ENCODE data around the gene NACC2. TPM values are rescaled to one million over a fixed set of nuclear protein-coding genes. Genes with fewer than 3 reads are reported as not detected.
"Not testable (repeated sequence)": the region's sequence is repeated elsewhere in the genome, so short reads cannot be mapped to it uniquely, and the experiment has no call there.

NACC2 gene
- total RNA-seq, 1 donor from 2014 or later: 9.6 TPM

GRCh38 chr9:136031741-136032730 lies 63.1 kb downstream of the NACC2 start:
- peaks cover 2% of the 10 kb centered on the region for H3K27me3 Mint-ChIP-seq (ENCODE audit: unreplicated experiment)
- no peak overlapping the region for H3K4me3 Mint-ChIP-seq (ENCODE audit: unreplicated experiment)
- no peak for TF ChIP-seq CTCF (IDR thresholded peaks at IDR 0.05; ENCODE audit: unreplicated experiment)
- no peak overlapping the region for H3K27ac Mint-ChIP-seq (ENCODE audit: unreplicated experiment)
- H3K4me1 Mint-ChIP-seq (ENCODE audit: unreplicated experiment): no peaks in the 10 kb centered on the region
- DNase-seq (ENCODE audit: low spot score): no peak
- peaks cover 16% of the 10 kb centered on the region for H3K36me3 Mint-ChIP-seq (ENCODE audit: low read depth, unreplicated experiment)
- no peaks in the 10 kb centered on the region for H3K9me3 Mint-ChIP-seq (ENCODE audit: unreplicated experiment)

DNA sequence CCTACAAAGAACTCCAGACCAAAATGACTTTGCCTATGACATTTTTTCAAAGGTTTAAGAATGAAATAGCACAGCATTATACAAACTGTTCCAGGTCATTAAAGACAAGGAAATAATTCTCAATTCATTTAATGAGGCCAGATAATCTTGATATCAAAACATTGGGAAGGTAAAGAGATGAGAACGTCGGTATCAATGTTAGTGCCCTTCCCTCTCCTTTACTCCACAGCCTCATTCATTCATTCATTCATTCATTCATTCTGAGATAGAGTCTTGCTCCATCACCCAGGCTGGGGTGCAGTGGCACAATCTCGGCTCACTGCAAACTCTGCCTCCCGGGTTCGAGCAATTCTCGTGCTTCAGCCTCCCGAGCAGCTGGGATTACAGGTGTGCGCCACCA lies 64.0 kb downstream of the NACC2 start:
- Mint-ChIP-seq H3K27ac (ENCODE audit: unreplicated experiment) (no peak overlapping the region), H3K9me3 (ENCODE audit: unreplicated experiment) (no peaks in the 10 kb centered on the region), H3K4me3 (ENCODE audit: unreplicated experiment) (peak overlapping the region; percentile 27), H3K27me3 (ENCODE audit: unreplicated experiment) (peaks cover 2% of the 10 kb centered on the region), H3K36me3 (ENCODE audit: low read depth, unreplicated experiment) (peaks cover 11% of the 10 kb centered on the region), H3K4me1 (ENCODE audit: unreplicated experiment) (no peaks in the 10 kb centered on the region)
- no peak for DNase-seq (ENCODE audit: low spot score)
- no peak for TF ChIP-seq CTCF (IDR thresholded peaks at IDR 0.05; ENCODE audit: unreplicated experiment)

DNA sequence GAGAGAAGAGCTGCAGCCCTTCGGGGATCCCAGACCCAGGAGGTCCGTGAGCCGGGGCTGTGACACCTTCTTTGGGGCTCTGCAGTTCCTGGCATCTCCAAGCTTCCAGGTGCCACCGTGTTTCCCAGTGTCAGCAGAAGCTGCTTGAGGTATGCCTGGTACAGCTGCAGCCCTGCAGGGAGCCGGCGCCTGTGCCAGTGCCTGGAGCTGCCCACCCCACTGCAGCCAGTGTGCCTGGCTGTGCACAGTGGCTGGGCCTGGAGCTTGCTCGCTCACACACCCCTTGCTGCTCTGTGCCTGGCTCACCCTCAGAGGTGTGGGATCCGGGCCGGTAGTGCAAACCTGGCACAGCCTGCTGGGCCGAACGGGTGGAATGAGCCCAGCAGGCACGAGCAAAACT lies 65.5 kb downstream of the NACC2 start:
- peaks cover 2% of the 10 kb centered on the region for H3K27me3 Mint-ChIP-seq (ENCODE audit: unreplicated experiment)
- H3K36me3 Mint-ChIP-seq (ENCODE audit: low read depth, unreplicated experiment): peaks cover 11% of the 10 kb centered on the region
- DNase-seq (ENCODE audit: low spot score): no peak
- H3K9me3 Mint-ChIP-seq (ENCODE audit: unreplicated experiment): no peaks in the 10 kb centered on the region
- no peak overlapping the region for H3K27ac Mint-ChIP-seq (ENCODE audit: unreplicated experiment)
- TF ChIP-seq CTCF (IDR thresholded peaks at IDR 0.05; ENCODE audit: unreplicated experiment): no peak
- no peak overlapping the region for H3K4me3 Mint-ChIP-seq (ENCODE audit: unreplicated experiment)
- no peaks in the 10 kb centered on the region for H3K4me1 Mint-ChIP-seq (ENCODE audit: unreplicated experiment)

DNA sequence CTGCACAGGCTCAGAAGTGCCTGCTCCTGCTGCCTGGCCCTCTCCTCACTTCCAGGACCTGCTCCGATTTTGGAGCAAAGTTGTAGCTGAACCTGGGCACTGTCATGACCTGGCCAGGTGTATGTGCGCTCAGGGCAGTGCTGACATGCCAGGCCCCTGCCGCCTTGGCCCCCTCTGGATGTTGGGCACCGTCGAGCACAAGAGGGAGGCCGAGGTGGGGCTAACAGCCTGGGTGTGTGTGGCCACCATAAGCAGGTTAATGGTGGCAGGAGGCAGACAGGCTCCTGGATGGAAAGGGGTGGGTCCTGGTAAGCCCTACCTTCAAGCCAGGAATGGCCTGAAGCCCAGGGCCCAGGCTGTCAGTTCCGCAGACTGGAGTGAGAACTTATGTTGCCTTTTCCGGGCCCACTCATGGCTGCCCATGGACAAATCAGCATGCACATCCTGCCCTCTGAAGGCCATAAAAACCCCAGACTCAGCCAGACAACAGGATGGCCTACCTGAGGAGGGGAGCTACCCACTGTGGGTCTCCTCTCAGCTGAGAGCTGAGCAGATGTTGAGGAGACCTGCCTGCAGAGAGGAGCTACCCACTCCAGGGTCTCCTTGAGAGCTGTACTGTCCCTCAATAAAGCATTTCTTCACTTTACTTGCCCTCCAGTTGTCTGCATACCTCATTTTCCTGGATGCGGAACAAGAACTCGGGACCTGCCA lies 66.2 kb downstream of the NACC2 start:
- peaks cover 4% of the 10 kb centered on the region for H3K27me3 Mint-ChIP-seq (ENCODE audit: unreplicated experiment)
- no peak overlapping the region for H3K4me3 Mint-ChIP-seq (ENCODE audit: unreplicated experiment)
- no peak for DNase-seq (ENCODE audit: low spot score)
- no peak overlapping the region for H3K27ac Mint-ChIP-seq (ENCODE audit: unreplicated experiment)
- no peaks in the 10 kb centered on the region for H3K9me3 Mint-ChIP-seq (ENCODE audit: unreplicated experiment)
- H3K4me1 Mint-ChIP-seq (ENCODE audit: unreplicated experiment): no peaks in the 10 kb centered on the region
- H3K36me3 Mint-ChIP-seq (ENCODE audit: low read depth, unreplicated experiment): peaks cover 11% of the 10 kb centered on the region
- TF ChIP-seq CTCF (IDR thresholded peaks at IDR 0.05; ENCODE audit: unreplicated experiment): no peak

DNA sequence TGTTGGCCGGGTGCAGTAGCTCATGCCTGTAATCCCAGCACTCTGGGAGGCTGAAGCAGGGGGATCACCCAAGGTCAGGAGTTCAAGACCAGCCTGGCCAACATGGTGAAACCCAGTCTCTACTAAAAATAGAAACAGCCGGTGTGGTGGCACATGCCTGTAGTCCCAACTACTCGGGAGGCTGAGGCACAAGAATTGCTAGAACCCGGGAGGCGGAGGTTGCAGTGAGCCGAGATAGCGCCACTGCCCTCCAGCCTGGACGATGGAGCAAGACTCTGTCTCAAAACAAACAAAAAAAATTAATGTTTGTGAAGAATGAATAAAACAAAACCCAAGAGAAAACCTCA lies 68.2 kb downstream of the NACC2 start:
- H3K27me3 Mint-ChIP-seq (ENCODE audit: unreplicated experiment); H3K4me3 Mint-ChIP-seq (ENCODE audit: unreplicated experiment); H3K9me3 Mint-ChIP-seq (ENCODE audit: unreplicated experiment); H3K27ac Mint-ChIP-seq (ENCODE audit: unreplicated experiment); H3K4me1 Mint-ChIP-seq (ENCODE audit: unreplicated experiment); DNase-seq (ENCODE audit: low spot score): not testable (repeated sequence)
- peaks cover 11% of the 10 kb centered on the region for H3K36me3 Mint-ChIP-seq (ENCODE audit: low read depth, unreplicated experiment)

Measured in endothelial cell (in vitro differentiated cells).